HG03060 (cell line): ENCODE data around the gene VAV1.

Experiments
- ATAC-seq: cut with Tn5 transposase; IDR thresholded peaks from one replicate; pipeline ENCODE4 v1.9.1; 2021; ENCODE audit warnings: low read depth, moderate number of reproducible peaks; ENCODE audit not compliant: unreplicated experiment

The VAV1 gene, protein sequence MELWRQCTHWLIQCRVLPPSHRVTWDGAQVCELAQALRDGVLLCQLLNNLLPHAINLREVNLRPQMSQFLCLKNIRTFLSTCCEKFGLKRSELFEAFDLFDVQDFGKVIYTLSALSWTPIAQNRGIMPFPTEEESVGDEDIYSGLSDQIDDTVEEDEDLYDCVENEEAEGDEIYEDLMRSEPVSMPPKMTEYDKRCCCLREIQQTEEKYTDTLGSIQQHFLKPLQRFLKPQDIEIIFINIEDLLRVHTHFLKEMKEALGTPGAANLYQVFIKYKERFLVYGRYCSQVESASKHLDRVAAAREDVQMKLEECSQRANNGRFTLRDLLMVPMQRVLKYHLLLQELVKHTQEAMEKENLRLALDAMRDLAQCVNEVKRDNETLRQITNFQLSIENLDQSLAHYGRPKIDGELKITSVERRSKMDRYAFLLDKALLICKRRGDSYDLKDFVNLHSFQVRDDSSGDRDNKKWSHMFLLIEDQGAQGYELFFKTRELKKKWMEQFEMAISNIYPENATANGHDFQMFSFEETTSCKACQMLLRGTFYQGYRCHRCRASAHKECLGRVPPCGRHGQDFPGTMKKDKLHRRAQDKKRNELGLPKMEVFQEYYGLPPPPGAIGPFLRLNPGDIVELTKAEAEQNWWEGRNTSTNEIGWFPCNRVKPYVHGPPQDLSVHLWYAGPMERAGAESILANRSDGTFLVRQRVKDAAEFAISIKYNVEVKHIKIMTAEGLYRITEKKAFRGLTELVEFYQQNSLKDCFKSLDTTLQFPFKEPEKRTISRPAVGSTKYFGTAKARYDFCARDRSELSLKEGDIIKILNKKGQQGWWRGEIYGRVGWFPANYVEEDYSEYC

DNA sequence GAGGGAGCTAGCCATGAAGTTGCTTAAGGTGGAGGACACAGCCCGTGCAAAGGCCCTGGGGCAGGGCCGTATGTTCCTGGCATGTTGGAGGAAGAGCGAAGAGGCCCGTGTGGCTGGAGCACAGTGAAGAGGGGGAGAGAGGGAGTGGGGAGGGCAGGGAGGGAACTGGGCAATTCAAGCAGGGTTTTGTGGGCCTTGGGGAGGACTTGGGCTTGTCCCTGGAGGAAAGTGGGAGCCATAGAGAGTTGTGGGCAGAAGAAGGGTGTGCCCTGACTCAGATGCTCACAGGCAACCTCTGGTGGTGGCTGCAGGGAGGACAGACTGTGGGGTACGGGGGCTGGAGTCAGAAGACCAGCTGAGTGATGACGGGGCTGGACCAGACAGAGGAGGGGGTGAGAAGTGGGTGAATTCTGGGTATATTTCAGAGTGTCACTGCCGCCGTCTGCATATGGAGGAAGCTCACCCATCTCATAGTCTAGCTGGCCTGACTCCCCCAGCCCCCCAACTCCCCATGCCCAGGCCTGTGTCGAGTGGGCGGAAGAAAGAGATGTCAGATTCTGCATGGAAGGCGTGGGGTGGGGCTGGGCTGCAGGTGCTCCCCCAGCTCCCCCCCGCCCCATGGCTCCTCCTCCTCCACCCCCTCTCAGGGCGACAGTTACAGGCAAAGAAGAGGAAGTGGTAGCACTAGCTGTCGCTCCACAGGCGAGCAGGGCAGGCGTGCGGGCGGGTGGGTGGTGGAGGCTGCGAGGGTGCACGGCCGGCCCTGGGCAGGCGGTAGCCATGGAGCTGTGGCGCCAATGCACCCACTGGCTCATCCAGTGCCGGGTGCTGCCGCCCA is at the start of gene VAV1:
Gene VAV1 (plus strand): TSS at position 681 of the 838 bp plus-strand sequence. CDS start 100 bp downstream, at position 781.
- ATAC-seq: no peak

GRCh38 chr19:6723108-6723618 is 49.3 kb upstream of the VAV1 start:
- ATAC-seq: no peak

DNA sequence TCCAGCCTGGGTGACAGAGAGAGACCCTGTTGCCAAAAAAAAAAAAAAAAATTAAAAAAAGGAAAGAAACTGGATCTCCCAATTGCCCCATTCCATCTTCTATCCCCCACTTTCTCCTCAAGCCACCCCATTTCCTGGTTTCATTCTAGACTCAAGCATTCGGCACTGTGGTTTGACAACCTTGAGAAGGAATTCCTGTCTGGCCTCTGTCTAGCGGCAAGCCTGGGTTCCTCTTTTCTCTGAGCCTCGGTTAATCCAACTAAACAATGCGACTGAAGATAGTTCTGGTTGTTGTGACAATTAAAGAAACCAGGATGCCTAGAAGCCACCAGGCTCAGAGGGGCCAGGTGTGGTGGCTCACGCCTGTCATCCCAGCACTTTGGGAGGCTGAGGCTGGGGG is 48.8 kb upstream of the VAV1 start:
- no peak for ATAC-seq

GRCh38 chr19:6724631-6725492 is 47.6 kb upstream of the VAV1 start:
- no peak for ATAC-seq

GRCh38 chr19:6725513-6726231 is 46.8 kb upstream of the VAV1 start:
- no peak for ATAC-seq

GRCh38 chr19:6728346-6728745 is 44.2 kb upstream of the VAV1 start:
- no peak for ATAC-seq

GRCh38 chr19:6729573-6730152 is 42.8 kb upstream of the VAV1 start:
- ATAC-seq: no peak

- ATAC-seq: no peak
Observed at GRCh38 chr19:6730153-6730804, 42.2 kb upstream of the VAV1 start.

GRCh38 chr19:6730941-6731670 is 41.4 kb upstream of the VAV1 start:
- no peak for ATAC-seq

DNA sequence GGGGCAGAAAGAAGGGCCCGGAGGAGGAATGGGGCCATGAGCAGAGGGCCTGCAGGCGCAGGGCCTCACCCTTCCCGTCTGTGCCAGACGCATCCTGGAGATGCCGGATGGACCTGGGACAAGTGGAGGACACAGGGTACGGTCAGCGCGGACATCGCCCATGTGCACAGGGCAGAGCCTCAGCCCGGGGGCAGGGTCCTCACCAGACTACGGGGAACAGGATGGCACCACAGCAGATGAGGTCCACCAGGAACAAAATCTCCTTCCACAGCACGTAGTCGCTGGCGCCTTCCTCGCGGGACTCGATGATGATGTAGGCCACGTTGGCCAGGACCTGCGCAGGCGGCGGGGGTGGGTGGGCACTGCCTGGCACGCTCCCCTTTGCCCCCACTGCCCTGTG is 40.7 kb upstream of the VAV1 start:
- ATAC-seq: no peak

- no peak for ATAC-seq
Observed at GRCh38 chr19:6732803-6733337, 39.6 kb upstream of the VAV1 start.

DNA sequence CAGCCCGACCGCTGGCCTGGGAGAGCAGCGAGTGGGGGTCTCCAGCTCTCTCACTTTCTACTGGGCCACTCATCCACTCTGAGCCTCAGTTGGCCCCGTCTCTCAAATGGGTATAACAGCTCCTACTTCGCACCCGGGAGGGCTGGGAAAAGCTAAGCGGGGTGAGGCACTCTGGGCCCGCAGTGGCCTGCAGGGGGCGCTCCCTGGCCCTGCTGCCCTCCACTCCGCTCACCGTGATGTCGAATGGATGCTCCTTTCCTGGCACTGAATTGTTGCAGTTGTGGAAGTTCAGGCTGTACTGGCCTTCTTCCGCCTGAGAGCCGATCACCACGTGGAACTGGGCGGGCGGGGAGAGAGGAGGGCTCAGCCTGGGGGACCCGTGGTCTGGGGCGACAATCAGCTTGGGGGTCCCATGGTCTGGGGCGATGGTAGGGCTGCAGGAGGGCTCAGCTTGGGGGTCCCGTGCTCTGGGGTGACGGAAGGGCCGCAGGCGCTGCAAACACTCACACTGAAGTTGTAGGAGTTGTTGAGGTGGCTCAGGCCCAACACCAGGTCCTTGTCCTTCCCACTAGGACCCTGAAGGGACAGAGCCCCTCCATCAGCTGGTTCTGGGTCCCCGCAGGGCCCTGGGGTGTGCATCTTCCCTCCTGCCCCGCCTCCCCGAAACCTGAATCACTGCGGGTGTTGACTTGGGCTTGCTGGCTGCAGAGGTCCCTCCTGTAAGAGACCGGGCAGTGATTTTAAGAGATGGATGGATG is 39.0 kb upstream of the VAV1 start:
- no peak for ATAC-seq

DNA sequence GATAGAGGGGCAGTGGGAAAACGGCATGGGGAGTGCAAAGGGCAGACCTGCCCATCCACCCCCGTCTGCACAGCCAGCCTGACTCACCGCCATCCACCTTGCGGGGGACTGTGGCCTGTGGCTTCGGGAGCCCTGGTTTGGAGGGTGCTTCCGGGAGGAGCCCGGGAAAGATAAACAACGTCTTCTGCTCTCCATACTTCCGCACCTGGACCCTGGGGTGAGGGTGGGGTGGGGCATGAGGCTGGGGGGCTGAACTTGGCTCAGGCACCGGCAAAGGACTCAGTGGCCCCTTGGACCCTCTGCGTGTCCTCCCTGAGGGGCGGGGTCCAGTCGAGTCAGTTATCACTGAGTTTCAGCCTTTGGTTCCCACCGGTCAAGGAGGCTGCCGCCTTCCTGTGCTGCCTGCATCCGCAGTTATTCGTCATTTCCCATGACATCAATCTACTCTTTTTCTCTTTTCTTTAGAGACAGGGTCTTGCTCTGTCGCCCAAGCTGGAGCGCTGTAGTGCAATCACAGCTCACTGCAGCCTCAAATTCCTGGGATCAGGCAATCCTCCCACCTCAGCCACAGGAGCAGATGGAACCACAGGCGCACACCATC is 38.3 kb upstream of the VAV1 start:
- no peak for ATAC-seq

DNA sequence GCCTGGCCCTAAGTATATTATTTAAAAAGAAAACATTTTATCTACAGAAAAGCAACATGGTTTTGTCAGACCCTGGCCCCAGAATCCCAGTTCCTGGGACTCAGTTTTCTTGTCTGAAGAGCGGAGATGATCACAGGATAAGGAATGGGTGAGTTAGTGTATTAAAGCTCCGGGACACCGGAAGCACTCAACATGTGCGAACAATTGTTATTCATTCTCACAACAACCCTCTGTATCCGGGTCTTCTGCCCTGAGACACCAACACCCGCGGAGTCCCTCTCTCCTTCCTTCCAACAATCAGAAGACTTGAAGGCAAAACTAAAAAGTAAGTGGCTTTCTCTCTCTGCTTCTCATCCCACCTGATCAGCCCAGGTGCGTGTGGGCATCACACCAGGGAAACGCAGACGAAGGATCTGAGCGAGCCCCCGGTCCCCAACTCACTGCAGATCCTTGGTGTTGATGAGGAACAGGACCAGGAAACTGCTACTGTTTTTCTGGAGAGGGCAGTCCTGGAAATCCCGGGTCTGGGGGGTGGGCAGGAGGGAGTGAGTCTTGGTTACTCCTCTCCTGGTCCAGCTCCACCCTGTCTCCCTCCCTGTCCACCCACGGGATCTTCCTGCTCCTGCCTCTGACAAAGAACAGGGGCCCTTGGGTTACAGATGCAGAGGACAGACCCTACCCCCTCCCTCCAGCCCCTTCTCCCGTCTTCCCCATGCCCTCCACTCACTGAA is 37.2 kb upstream of the VAV1 start:
- no peak for ATAC-seq

DNA sequence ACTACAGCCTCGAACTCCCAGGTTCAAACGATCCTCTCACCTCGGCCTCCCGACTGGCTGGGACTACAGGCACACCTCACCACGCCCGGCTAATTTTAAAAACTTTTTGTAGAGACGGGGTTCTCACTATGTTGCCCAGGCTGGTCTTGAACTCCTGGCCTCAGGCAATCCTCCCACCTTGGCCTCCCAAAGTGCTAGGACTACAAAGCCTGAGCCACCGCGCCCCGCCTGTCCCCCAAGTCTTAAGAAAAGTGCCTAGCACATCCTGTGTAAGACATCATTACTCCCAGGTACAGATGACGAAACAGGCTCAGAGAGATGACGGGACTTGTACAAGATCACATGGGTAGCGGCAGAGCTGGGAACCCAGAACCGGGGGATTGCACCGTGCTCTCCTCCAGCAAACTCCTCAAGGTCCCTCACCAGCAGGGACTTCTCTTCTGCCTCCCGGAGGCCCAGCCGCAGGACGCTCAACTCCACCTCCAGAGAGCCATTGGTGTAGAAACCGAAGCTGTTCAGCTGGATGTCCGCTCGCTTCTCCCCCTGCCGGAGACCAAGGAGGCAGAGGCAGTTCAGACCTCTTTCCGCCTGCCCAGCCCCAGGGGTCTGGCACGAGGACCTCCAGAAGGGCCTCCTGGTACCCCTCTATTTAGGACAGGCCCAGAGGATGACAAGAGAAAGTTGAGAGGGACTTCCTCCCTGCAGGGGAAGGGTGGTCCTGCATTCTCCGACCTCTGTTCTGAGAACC is 36.2 kb upstream of the VAV1 start:
- ATAC-seq: no peak
